ENCODE measurements around the gene ADCK2. TPM values are rescaled to one million over a fixed set of nuclear protein-coding genes. Genes with fewer than 3 reads are reported as not detected.

Gene ADCK2
- total RNA-seq, 4 donors from 2014 or later: 19.9 to 46.1 (median 32.7) TPM

DNA sequence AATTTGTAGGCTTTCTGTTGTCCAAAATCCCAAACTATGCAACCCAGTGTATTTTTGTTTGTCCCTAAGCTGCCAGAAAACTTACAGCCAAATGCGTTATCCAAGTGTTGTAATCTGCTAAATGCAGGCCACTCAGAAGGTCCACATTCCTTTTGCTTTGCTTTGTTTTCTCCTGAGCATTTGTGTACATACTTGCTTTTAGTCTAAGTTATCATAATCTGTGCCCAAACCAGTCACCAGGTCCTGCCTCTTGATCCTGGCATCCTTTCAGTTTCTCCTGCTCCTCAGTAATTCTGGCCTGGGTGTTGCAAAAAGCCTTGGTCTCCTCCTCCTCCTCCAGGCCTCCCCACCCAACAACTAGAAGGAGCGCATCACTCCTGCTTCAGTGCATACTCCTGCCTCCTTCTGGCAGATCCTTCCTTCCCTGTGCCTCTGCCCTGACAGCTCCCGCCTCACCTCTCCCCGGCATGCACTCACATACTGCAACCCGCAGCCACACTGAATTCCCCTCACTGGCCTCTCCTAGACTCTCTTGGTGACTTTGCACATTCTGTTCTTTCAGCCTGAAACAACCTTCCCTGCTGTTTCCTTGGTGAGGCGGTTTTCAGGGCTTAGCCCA, 34.5 kb upstream of the ADCK2 start:
- DNase-seq: no peak
- H3K36me3 ChIP-seq: no peaks in the 10 kb centered on the region
- H3K4me1 ChIP-seq: peaks cover 3 to 8% of the 10 kb centered on the region in 2 donors
- WGBS, 2 donors: 84 to 91% methylated on average over 6 of the region's 6 CpGs
- peak overlapping the region in 1 of 3 donors; percentile 17 for H3K27ac ChIP-seq
- no peaks in the 10 kb centered on the region for H3K27me3 ChIP-seq
- intact Hi-C loops (cut with DNase I): no loop called here
- H3K4me3 ChIP-seq (replicated peaks in 1 of 3): no peak overlapping the region
- TF ChIP-seq POLR2A (IDR thresholded peaks at IDR 0.05) (no peak), CTCF (IDR thresholded peaks at IDR 0.05) (no peak)
- no peaks in the 10 kb centered on the region for H3K9me3 ChIP-seq

DNA sequence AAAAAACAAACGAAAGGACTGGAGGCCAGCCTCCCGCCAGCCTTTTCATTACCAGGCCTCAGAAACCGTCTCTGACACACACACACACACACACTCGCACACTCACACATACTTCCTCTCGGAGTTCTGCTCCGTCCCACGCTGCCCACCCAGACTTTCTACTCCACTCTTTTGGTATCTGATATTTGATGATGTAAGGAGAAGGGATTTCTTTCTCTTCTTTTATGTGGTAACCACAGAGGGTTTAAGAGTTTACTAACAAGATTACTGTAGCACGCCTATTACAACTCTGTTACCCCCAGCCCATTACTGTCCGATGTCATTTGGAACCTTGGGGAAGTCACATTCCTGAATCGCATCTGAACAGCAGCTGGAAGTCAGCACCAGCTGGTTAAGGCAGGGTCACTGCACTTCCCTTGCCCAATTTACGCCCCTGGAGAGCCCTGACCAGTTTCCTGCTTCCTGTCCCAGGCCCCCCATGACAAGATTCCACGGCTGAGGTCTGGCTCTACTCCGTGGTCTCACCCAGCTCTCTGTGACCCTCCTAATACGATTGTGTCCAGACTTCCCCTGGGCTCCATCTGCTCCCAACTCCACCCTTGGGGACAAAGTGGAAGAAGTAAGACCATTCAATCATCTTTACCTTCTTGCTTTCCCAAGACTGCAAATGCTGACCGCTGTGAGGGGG, 33.2 kb upstream of the ADCK2 start:
- WGBS, 2 donors: 40% methylated on average over 15 of the region's 15 CpGs
- TF ChIP-seq POLR2A (IDR thresholded peaks at IDR 0.05): no peak
- no peak for TF ChIP-seq CTCF (IDR thresholded peaks at IDR 0.05)
- Histone ChIP-seq H3K36me3 (no peaks in the 10 kb centered on the region), H3K4me3 (replicated peaks in 1 of 3) (peak overlapping the region in 1 of 3 donors; percentile 25), H3K27ac (no peak overlapping the region), H3K4me1 (peaks cover 3 to 8% of the 10 kb centered on the region in 2 donors), H3K27me3 (no peaks in the 10 kb centered on the region), H3K9me3 (no peaks in the 10 kb centered on the region)
- no peak for DNase-seq
- intact Hi-C loops (cut with DNase I): no loop called here

GRCh38 chr7:140640060-140640637, 32.6 kb upstream of the ADCK2 start:
- no peak for TF ChIP-seq CTCF (IDR thresholded peaks at IDR 0.05)
- Histone ChIP-seq H3K27me3 (no peaks in the 10 kb centered on the region), H3K36me3 (no peaks in the 10 kb centered on the region), H3K27ac (no peak overlapping the region), H3K4me1 (peaks cover 3 to 8% of the 10 kb centered on the region in 2 donors), H3K9me3 (no peaks in the 10 kb centered on the region), H3K4me3 (replicated peaks in 1 of 3) (peak overlapping the region in 1 of 3 donors; percentile 25)
- 1 to 2% methylated on average over 19 to 35 of the region's 74 CpGs for WGBS, 2 donors
- DNase-seq: peak; percentile 23 to 25
- intact Hi-C loops (cut with DNase I): no loop called here

DNA sequence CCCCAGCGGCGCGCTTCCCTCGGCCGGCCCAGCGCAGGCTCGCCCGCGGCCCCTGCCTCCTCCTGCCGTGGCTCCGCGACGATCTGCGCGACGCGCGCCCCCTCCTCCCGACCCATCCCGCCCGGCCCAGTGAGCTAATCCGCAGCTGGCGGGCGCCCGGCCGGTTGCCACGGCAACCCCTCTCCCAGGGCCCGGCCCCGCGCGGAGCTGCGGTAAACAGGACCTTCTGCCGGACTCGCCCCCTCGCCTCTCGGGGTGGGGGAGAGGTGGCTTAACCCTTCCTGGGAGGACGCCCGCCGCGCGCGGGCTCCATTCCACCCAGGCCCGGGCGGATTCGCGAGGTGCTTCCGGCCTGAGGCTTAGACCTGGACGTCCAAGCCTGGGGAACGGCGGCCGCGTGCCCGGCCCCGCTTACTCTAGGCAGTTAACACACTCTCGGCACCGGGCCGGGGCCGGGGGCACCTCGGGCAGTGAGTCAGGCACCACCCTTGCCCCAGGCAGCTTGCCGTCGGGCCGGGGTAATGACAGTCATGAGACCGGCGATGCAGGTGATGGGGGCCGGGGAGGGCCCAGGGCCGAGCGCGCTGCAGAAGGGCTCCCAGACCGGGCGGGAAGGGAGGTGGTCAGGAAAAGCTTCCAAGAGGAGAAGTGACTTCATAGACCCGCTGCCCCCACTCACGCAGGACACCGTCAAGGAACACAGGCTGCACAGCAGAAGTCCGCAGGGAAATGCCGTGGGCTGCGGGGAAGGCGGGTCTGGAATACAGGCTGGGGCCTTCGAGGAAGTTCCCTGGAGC, 31.8 kb upstream of the ADCK2 start, which contains the start of gene DENND2A:
Gene DENND2A (minus strand): TSS at position 87 of the 797 bp plus-strand sequence. CDS start 38,416 bp downstream, outside the sequence.
- WGBS, 2 donors: 30 to 49% methylated on average over 8 to 19 of the region's 78 CpGs
- no peaks in the 10 kb centered on the region for H3K36me3 ChIP-seq
- no peaks in the 10 kb centered on the region for H3K27me3 ChIP-seq
- no peaks in the 10 kb centered on the region for H3K9me3 ChIP-seq
- peak; percentile 38 to 39 for DNase-seq
- no peak within 1 kb of the TSS for H3K27ac ChIP-seq
- peaks cover 3 to 8% of the 10 kb centered on the region in 2 donors for H3K4me1 ChIP-seq
- intact Hi-C loops (cut with DNase I): no loop called here
- H3K4me3 ChIP-seq (replicated peaks in 1 of 3): peak within 1 kb of the TSS in 1 of 3 donors; percentile 25
- TF ChIP-seq CTCF (IDR thresholded peaks at IDR 0.05) (no peak), POLR2A (IDR thresholded peaks at IDR 0.05) (no peak)
